Astrocyte (in vitro differentiated cells and primary cell): ENCODE results near the gene STRN4. TPM values are rescaled to one million over a fixed set of nuclear protein-coding genes. Genes with fewer than 3 reads are reported as not detected.

Experiments used
- DNase-seq: peaks from one replicate; pipeline ENCODE4 v3.0.0-alpha.2; 2010; ENCODE audit warnings: low read depth
- FAIRE-seq: peaks from 2 replicates; lab custom pipeline; 2011; peaks lifted over from hg19 to GRCh38; lab: Jason Lieb, UNC
- H2AFZ ChIP-seq: 2 replicates; pipeline ENCODE4 v1.6.0; 2012; ENCODE audit warnings: low read depth, low read length, inconsistent platforms
- H3K27ac ChIP-seq: 2 replicates; pipeline ENCODE4 v1.5.1; 2011; ENCODE audit warnings: low read depth, low read length, inconsistent platforms
- H3K27me3 ChIP-seq: 2 replicates; pipeline ENCODE4 v1.6.0; 2011; ENCODE audit warnings: low read length, inconsistent platforms; ENCODE audit not compliant: insufficient read depth
- H3K36me3 ChIP-seq: 2 replicates; pipeline ENCODE4 v1.5.1; 2011; ENCODE audit warnings: low read length, inconsistent platforms; ENCODE audit not compliant: insufficient read depth
- H3K4me1 ChIP-seq: 2 replicates; pipeline ENCODE4 v1.5.1; 2011; ENCODE audit warnings: low read length, inconsistent platforms; ENCODE audit not compliant: insufficient read depth
- H3K4me2 ChIP-seq: 2 replicates; pipeline ENCODE4 v1.6.0; 2012; ENCODE audit warnings: low read length, inconsistent platforms
- H3K4me3 ChIP-seq: 2 replicates; pipeline ENCODE4 v1.5.1; 2011; ENCODE audit warnings: low read depth, mild to moderate bottlenecking, low read length, inconsistent platforms; ENCODE audit not compliant: insufficient read depth
- H3K79me2 ChIP-seq: 2 replicates; pipeline ENCODE4 v1.6.0; 2012; ENCODE audit warnings: mild to moderate bottlenecking, low read length, inconsistent platforms; ENCODE audit not compliant: insufficient read depth
- H3K9ac ChIP-seq: 2 replicates; pipeline ENCODE4 v1.6.0; 2012; ENCODE audit warnings: mild to moderate bottlenecking, low read length, inconsistent platforms
- H3K9me3 ChIP-seq: 2 replicates; pipeline ENCODE4 v1.5.1; 2012; ENCODE audit warnings: low read depth, mild to moderate bottlenecking, low read length, inconsistent platforms; ENCODE audit not compliant: insufficient read depth
- H4K20me1 ChIP-seq: 2 replicates; pipeline ENCODE4 v1.6.0; 2012; ENCODE audit warnings: low read length, inconsistent platforms; ENCODE audit not compliant: insufficient read depth
- H3K27ac Mint-ChIP-seq: one replicate; pipeline ENCODE4 v1.8.0; 2021; ENCODE audit warnings: mild to moderate bottlenecking, mixed read lengths; ENCODE audit not compliant: unreplicated experiment
- H3K27me3 Mint-ChIP-seq: one replicate; pipeline ENCODE4 v1.8.0; 2021; ENCODE audit warnings: low read depth, mixed read lengths; ENCODE audit not compliant: unreplicated experiment
- H3K36me3 Mint-ChIP-seq: one replicate; pipeline ENCODE4 v1.8.0; 2021; ENCODE audit warnings: low read depth, mixed read lengths; ENCODE audit not compliant: unreplicated experiment
- H3K4me1 Mint-ChIP-seq: one replicate; pipeline ENCODE4 v1.8.0; 2021; ENCODE audit warnings: low read depth, mixed read lengths; ENCODE audit not compliant: unreplicated experiment
- H3K4me3 Mint-ChIP-seq: one replicate; pipeline ENCODE4 v1.8.0; 2021; ENCODE audit warnings: mild to moderate bottlenecking, moderate library complexity, mixed read lengths; ENCODE audit not compliant: unreplicated experiment
- H3K9me3 Mint-ChIP-seq: one replicate; pipeline ENCODE4 v1.8.0; 2021; ENCODE audit warnings: mild to moderate bottlenecking, mixed read lengths; ENCODE audit not compliant: unreplicated experiment
- EZH2 ChIP-seq: IDR thresholded peaks from 2 replicates; pipeline ENCODE4 v1.6.1; 2012; ENCODE audit warnings: mild to moderate bottlenecking, low read length, inconsistent platforms; ENCODE audit not compliant: insufficient read depth
- total RNA-seq: library from RNA; stranded (reverse); gene quantifications from 2 replicates; pipeline ENCODE4 v1.2.1, GENCODE V29; 2021
- TF ChIP-seq, protein P1 (sequence below): IDR thresholded peaks from 2 replicates; pipeline ENCODE4 v1.5.1; 2011; ENCODE audit warnings: low read depth, mild to moderate bottlenecking, inconsistent platforms, low read length, moderate library complexity; ENCODE audit not compliant: insufficient read depth

The STRN4 gene
- total RNA-seq, 1 donor from 2014 or later, result 80.8 TPM

DNA sequence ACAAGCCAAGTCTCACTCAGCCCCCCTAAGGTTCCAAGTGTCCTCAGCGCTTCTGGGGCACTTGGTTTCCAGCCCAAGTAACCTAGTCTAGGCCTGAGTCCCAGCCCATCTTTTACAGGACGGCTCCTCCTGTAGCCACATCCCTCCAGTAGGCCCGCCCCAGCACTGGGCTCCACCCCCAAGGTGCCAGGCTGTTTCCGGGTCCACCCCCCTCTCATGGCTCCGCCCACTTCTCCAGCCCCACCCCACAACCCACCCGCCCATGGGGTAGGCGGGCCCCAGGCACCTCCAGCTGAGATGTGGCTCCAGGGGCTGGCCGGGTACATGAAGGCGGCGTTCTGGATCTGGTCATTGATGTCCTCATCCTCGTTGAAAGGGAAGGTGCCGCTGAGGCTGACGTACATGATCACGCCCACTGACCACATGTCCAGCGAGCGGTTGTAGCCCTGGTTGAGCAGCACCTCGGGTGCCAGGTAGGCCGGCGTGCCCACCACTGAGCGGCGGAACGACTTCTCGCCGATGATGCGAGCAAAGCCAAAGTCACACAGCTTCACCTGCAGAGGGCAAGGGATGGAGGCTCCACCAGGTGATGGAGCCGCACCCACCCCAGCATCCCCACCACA lies 68.0 kb downstream of the STRN4 start:
- Histone ChIP-seq H3K4me2 (no peak overlapping the region), H3K9me3 (no peaks in the 10 kb centered on the region), H3K9ac (no peak overlapping the region), H4K20me1 (peaks cover 17% of the 10 kb centered on the region), H3K4me3 (no peak overlapping the region), H3K36me3 (peaks cover 10% of the 10 kb centered on the region), H3K27me3 (no peaks in the 10 kb centered on the region), H3K4me1 (no peaks in the 10 kb centered on the region), H2AFZ (no peak overlapping the region), H3K27ac (no peak overlapping the region), H3K79me2 (no peaks in the 10 kb centered on the region)
- Mint-ChIP-seq H3K36me3 (peaks cover 36% of the 10 kb centered on the region), H3K27ac (no peak overlapping the region), H3K4me1 (no peaks in the 10 kb centered on the region), H3K4me3 (no peak overlapping the region), H3K9me3 (no peaks in the 10 kb centered on the region), H3K27me3 (no peaks in the 10 kb centered on the region)
- DNase-seq, result no peak
- FAIRE-seq, result no peak
- TF ChIP-seq EZH2, result no peak
- TF ChIP-seq, protein P1, sequence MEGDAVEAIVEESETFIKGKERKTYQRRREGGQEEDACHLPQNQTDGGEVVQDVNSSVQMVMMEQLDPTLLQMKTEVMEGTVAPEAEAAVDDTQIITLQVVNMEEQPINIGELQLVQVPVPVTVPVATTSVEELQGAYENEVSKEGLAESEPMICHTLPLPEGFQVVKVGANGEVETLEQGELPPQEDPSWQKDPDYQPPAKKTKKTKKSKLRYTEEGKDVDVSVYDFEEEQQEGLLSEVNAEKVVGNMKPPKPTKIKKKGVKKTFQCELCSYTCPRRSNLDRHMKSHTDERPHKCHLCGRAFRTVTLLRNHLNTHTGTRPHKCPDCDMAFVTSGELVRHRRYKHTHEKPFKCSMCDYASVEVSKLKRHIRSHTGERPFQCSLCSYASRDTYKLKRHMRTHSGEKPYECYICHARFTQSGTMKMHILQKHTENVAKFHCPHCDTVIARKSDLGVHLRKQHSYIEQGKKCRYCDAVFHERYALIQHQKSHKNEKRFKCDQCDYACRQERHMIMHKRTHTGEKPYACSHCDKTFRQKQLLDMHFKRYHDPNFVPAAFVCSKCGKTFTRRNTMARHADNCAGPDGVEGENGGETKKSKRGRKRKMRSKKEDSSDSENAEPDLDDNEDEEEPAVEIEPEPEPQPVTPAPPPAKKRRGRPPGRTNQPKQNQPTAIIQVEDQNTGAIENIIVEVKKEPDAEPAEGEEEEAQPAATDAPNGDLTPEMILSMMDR, result no peak

- no peak overlapping the region for H3K4me2 ChIP-seq
- no peak overlapping the region for H2AFZ ChIP-seq
- no peaks in the 10 kb centered on the region for H3K27me3 Mint-ChIP-seq
- H3K4me3 ChIP-seq, result no peak overlapping the region
- no peaks in the 10 kb centered on the region for H3K27me3 ChIP-seq
- no peak overlapping the region for H3K4me3 Mint-ChIP-seq
- FAIRE-seq (no peak), DNase-seq (no peak)
- peaks cover 5% of the 10 kb centered on the region for H3K36me3 ChIP-seq
- H3K4me1 Mint-ChIP-seq, result peaks cover 6% of the 10 kb centered on the region
- no peak overlapping the region for H3K9ac ChIP-seq
- H3K9me3 ChIP-seq, result no peaks in the 10 kb centered on the region
- peaks cover 17% of the 10 kb centered on the region for H4K20me1 ChIP-seq
- H3K9me3 Mint-ChIP-seq, result no peaks in the 10 kb centered on the region
- no peak overlapping the region for H3K27ac ChIP-seq
- H3K79me2 ChIP-seq, result no peaks in the 10 kb centered on the region
- TF ChIP-seq, protein P1, result no peak
- no peak for TF ChIP-seq EZH2
- H3K27ac Mint-ChIP-seq, result no peak overlapping the region
- H3K36me3 Mint-ChIP-seq, result peaks cover 37% of the 10 kb centered on the region
- no peaks in the 10 kb centered on the region for H3K4me1 ChIP-seq
Measured at GRCh38 chr19:46674416-46675178, 71.7 kb downstream of the STRN4 start.

DNA sequence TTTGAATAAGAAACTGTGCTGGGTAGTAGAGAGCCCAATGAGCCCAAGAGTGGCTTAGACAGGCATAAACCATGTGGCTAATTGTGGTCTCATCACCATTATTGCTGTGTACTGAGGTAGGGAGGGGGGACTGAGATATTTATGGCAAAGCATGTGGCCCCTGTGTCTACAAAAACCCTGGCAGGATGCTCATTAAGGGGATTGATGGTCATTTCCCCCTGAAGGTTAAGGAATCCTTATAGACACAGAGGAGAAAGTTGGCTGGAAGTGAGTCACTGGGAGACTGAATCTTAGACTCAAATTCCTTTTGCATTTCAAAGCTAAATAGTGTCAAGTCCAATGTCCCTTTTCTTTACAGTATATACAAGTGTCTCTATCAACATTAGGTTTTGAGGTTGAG lies 75.4 kb downstream of the STRN4 start:
- FAIRE-seq (no peak), DNase-seq (peak; percentile 39)
- Histone ChIP-seq H2AFZ (no peak overlapping the region), H3K9me3 (no peaks in the 10 kb centered on the region), H3K27ac (no peak overlapping the region), H3K36me3 (no peaks in the 10 kb centered on the region), H3K4me1 (no peaks in the 10 kb centered on the region), H3K79me2 (no peaks in the 10 kb centered on the region), H4K20me1 (no peaks in the 10 kb centered on the region), H3K27me3 (no peaks in the 10 kb centered on the region), H3K4me2 (no peak overlapping the region), H3K9ac (no peak overlapping the region), H3K4me3 (no peak overlapping the region)
- Mint-ChIP-seq H3K27me3 (no peaks in the 10 kb centered on the region), H3K9me3 (peaks cover 2% of the 10 kb centered on the region), H3K27ac (peak overlapping the region; percentile 18), H3K36me3 (peaks cover 24% of the 10 kb centered on the region), H3K4me3 (no peak overlapping the region), H3K4me1 (peaks cover 6% of the 10 kb centered on the region)
- no peak for TF ChIP-seq EZH2
- TF ChIP-seq, protein P1, result no peak
